RWPE2 (cell line): ENCODE measurements around the gene CACNG4.
"Not testable (repeated sequence)": the region's sequence is repeated elsewhere in the genome, so short reads cannot be mapped to it uniquely, and the experiment has no call there.

Experiments used
- ATAC-seq: fragments of 200-7000 bp; cut with Tn5 transposase; 3 replicates; pipeline ENCODE4 v1.9.1; 2021; ENCODE audit warnings: low read depth
- DNase-seq: peaks from one replicate; pipeline ENCODE4 v3.0.0-alpha.2; 2020; ENCODE audit warnings: low spot score
- H3K27ac ChIP-seq: fragments of 450-650 bp; 2 replicates; pipeline ENCODE4 v1.5.1; 2017; ENCODE audit warnings: mild to moderate bottlenecking; ENCODE audit not compliant: poor library complexity, severe bottlenecking
- H3K27me3 ChIP-seq: fragments of 250-450 bp; sonication (Bioruptor Pico); 2 replicates; pipeline ENCODE4 v1.5.1; 2021; ENCODE audit warnings: mild to moderate bottlenecking, moderate library complexity; ENCODE audit not compliant: insufficient read depth, poor library complexity, severe bottlenecking
- H3K36me3 ChIP-seq: fragments of 250-450 bp; sonication (Bioruptor Pico); 2 replicates; pipeline ENCODE4 v1.5.1; 2020; ENCODE audit warnings: low read depth, mild to moderate bottlenecking, moderate library complexity
- H3K4me1 ChIP-seq: fragments of 250-450 bp; sonication (Bioruptor Pico); 2 replicates; pipeline ENCODE4 v1.5.1; 2021; ENCODE audit warnings: mild to moderate bottlenecking, moderate library complexity; ENCODE audit not compliant: insufficient read depth, poor library complexity, severe bottlenecking
- H3K4me3 ChIP-seq: fragments of 250-450 bp; sonication (Bioruptor Pico); 2 replicates; pipeline ENCODE4 v1.5.1; 2021; ENCODE audit warnings: mild to moderate bottlenecking, moderate library complexity; ENCODE audit not compliant: severe bottlenecking
- H3K9me3 ChIP-seq: fragments of 250-450 bp; sonication (Bioruptor Pico); 2 replicates; pipeline ENCODE4 v1.5.1; 2021; ENCODE audit warnings: mild to moderate bottlenecking, moderate library complexity; ENCODE audit not compliant: severe bottlenecking
- CTCF ChIP-seq: fragments of 450-650 bp; IDR thresholded peaks from one replicate; pipeline ENCODE4 v1.5.1; 2017; ENCODE audit warnings: mild to moderate bottlenecking, moderate library complexity; ENCODE audit not compliant: poor library complexity, severe bottlenecking

Gene CACNG4

GRCh38 chr17:67040652-67041051 is 76.1 kb downstream of the CACNG4 start:
- Histone ChIP-seq H3K9me3 (no peaks in the 10 kb centered on the region), H3K27me3 (no peaks in the 10 kb centered on the region), H3K4me1 (no peaks in the 10 kb centered on the region), H3K4me3 (no peak overlapping the region), H3K27ac (no peak overlapping the region), H3K36me3 (no peaks in the 10 kb centered on the region)
- ATAC-seq (no peak), DNase-seq (no peak)
- no peak for TF ChIP-seq CTCF

GRCh38 chr17:67041119-67041518 is 76.6 kb downstream of the CACNG4 start:
- H3K4me3 ChIP-seq, H3K27ac ChIP-seq, H3K9me3 ChIP-seq, ATAC-seq, H3K36me3 ChIP-seq, H3K27me3 ChIP-seq, DNase-seq, H3K4me1 ChIP-seq: not testable (repeated sequence)

GRCh38 chr17:67041531-67041930 is 77.0 kb downstream of the CACNG4 start:
- H3K27me3 ChIP-seq, result no peaks in the 10 kb centered on the region
- no peaks in the 10 kb centered on the region for H3K9me3 ChIP-seq
- H3K4me1 ChIP-seq, result no peaks in the 10 kb centered on the region
- H3K27ac ChIP-seq, result no peak overlapping the region
- no peak for ATAC-seq
- no peak overlapping the region for H3K4me3 ChIP-seq
- no peak for TF ChIP-seq CTCF
- no peaks in the 10 kb centered on the region for H3K36me3 ChIP-seq
- DNase-seq, result no peak

GRCh38 chr17:67041941-67042899 is 77.7 kb downstream of the CACNG4 start:
- no peak for ATAC-seq
- H3K27me3 ChIP-seq, result no peaks in the 10 kb centered on the region

GRCh38 chr17:67043283-67043682 is 78.8 kb downstream of the CACNG4 start:
- DNase-seq (no peak), ATAC-seq (no peak)
- no peaks in the 10 kb centered on the region for H3K9me3 ChIP-seq
- H3K27me3 ChIP-seq, result no peaks in the 10 kb centered on the region
- TF ChIP-seq CTCF, result no peak
- H3K27ac ChIP-seq, result no peak overlapping the region
- H3K4me3 ChIP-seq, result no peak overlapping the region
- H3K36me3 ChIP-seq, result no peaks in the 10 kb centered on the region
- no peaks in the 10 kb centered on the region for H3K4me1 ChIP-seq

More at GRCh38 chr17:67041941-67042899, 77.7 kb downstream of the CACNG4 start:
- TF ChIP-seq CTCF, result no peak
- Histone ChIP-seq H3K36me3 (no peaks in the 10 kb centered on the region), H3K27ac (no peak overlapping the region), H3K9me3 (no peaks in the 10 kb centered on the region), H3K4me1 (no peaks in the 10 kb centered on the region), H3K4me3 (no peak overlapping the region)
- no peak for DNase-seq
